HG02981 (cell line): ENCODE data around the gene ANTXR1.

Experiments
- ATAC-seq: cut with Tn5 transposase; IDR thresholded peaks from one replicate; pipeline ENCODE4 v1.9.1; 2021; ENCODE audit warnings: mild to moderate bottlenecking, moderate library complexity; ENCODE audit not compliant: unreplicated experiment

ANTXR1 gene

DNA sequence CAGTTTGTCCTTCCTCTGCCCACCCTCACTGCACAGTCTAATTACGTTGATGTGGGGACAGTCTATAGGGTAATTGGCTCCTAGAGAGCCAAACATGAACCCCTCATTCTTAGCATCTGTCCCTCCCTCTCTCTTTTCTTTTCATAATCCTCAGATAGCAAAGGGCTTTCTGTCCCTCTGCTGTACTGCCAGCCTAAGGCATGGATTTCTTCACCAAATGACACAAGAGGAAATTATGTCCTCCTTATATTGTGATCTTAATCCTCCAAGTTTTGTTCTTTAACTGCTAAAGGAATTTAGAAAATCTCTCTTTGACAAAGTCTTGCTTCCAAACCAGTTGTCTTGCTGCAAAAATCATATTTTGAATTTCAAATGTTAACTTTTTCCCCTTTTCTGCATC is 18.5 kb downstream of the ANTXR1 start:
- no peak for ATAC-seq

DNA sequence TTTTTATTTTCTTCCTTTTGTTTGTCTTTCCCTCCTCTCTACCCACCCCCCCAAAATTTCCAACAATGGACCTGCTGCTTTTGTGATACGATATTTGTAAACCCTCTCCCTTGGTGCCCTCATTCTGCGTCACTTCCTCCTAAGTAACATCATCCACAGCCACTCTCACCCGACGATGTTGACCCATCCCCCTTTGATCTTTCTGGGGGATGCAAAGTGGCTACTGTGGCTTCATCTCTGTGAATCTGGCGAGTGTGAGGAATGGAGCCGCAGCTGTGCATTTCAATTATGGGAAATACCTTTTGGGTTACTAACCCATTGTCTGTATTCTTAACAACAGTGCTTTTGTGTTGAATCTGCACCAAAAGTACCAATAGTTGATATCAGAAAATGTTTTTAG is 19.4 kb downstream of the ANTXR1 start:
- ATAC-seq: no peak

DNA sequence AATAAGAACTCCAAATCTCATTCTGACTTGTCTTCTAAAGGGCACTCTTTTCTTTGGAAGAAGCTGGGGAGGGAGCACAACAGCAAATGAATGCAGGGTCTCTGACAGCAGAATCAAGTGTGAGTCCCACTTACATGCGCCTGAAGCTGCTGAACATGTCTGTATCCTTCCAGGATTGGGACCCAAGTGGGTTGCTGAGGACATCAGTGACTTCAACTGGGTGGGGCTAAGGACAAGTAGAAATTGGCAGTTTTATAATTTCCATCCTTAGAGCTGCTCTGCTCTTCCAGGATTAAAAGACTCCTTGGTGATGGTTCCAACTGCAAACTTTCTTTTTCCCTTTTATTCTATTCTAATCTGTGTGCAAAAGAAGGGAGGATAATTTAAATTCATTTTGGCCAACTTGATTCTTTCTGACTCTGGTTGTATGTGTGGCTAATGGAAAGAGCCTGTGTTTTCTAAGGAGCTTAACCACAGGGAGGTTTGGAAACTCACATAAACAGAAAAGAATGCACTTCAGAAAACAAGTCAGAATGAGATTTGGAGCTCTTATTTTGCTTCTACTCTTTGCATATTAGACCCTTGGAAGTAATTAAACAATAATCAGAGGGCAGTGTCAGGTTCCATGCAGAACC is 20.6 kb downstream of the ANTXR1 start:
- no peak for ATAC-seq

DNA sequence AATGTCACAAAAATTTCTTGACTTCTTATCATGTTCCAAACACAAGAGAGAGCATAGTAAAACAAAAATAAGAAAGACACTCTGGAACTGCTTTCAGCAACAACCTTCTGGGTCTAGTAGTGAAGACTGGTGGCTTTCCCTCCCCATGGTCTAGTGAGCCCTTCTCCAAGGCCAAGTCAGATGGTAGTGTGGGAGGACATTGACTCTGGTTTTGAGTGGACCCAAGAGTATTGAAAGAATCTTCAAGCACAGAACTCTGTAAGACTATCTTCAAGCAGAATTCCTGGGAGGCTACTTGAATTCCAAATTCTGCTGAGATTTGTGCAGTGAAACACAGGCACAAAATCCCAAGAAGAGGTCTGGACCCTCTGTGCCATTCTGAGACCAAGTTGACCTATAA is 21.1 kb downstream of the ANTXR1 start:
- ATAC-seq: no peak

DNA sequence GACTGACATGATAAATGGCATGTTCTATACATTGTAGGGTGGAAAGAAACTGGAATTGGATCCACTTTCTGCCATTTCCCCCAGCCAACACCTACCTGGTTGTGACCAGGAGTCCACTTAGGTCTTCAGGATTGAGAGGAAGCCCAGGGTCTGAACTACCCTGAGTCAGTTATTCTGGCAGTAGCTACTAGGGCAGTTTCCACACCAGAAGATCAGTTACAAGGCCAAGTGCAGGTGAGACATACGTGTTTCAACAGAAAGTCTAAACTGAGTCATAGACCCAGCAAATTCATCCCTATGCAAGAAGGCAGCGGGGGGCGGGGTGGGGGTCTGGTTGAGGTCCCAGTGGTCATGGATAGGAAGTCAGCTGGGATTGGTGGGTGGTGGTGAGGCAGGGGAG is 21.9 kb downstream of the ANTXR1 start:
- no peak for ATAC-seq

- ATAC-seq: no peak
Observed at GRCh38 chr2:69036926-69037325, 23.9 kb downstream of the ANTXR1 start.

GRCh38 chr2:69041214-69041613 is 28.2 kb downstream of the ANTXR1 start:
- ATAC-seq: no peak

GRCh38 chr2:69043736-69044400 is 30.9 kb downstream of the ANTXR1 start:
- ATAC-seq: no peak

DNA sequence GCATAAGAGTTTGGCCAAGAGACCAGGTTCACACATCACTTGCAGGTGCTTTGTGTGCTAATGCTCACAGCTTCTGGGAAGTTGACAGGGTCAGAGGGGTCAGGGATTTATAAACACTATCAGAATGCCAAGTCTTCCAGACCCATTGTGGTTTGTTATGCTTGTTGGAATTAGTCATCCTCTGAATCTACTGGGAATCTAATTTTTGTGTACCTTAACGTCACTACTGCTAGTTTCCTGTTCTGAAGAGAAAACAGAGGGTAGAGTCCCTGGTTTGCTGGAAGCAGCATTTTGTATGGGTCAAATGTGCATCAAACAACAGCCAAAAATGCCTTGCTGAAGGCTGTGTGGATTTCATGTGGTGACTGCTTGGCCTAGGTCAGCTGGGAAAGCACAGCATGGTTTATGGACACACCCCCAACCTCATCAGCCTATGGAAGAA is 33.3 kb downstream of the ANTXR1 start:
- ATAC-seq: no peak

- ATAC-seq: no peak
Observed at GRCh38 chr2:69047625-69048145, 34.7 kb downstream of the ANTXR1 start.

- no peak for ATAC-seq
Observed at GRCh38 chr2:69050802-69051201, 37.8 kb downstream of the ANTXR1 start.

- no peak for ATAC-seq
Observed at GRCh38 chr2:69053416-69053965, 40.5 kb downstream of the ANTXR1 start.

- peak; percentile 87 for ATAC-seq
Observed at GRCh38 chr2:69054431-69054830, 41.5 kb downstream of the ANTXR1 start.

DNA sequence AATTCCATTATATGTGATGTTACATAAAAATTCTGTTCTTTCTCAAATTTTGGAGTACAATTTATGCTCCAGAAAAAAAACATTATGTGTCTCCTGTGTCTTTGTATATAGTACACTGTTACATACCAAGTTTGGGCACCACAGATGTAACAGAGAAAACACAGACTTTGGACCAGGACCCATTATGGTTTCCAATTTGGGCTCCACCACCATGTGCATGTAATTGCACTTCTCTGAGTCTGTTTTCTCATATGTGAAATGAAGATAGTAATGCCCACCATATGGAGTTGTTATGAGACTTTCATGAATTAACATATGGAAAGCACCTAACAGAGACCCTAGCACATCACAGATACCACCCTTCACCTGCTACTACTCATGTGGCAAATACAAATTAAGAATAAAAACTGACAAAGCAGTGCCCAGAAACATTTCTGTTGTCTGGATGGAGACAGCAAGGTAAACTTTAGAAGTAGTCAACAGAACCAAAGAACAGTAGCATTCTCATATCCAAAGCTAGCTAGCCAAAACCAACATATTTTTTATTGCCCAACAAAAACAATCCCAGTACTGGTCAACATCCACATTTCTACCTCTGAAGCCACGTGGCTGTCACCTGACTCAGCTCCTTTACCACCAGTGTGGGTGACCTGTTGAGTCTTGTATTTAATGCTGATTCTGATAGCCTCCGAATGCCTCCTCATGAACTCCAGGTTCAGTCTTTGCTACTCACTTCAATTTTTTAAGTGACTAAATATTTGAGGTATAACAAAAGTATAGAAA is 42.9 kb downstream of the ANTXR1 start:
- ATAC-seq: no peak

DNA sequence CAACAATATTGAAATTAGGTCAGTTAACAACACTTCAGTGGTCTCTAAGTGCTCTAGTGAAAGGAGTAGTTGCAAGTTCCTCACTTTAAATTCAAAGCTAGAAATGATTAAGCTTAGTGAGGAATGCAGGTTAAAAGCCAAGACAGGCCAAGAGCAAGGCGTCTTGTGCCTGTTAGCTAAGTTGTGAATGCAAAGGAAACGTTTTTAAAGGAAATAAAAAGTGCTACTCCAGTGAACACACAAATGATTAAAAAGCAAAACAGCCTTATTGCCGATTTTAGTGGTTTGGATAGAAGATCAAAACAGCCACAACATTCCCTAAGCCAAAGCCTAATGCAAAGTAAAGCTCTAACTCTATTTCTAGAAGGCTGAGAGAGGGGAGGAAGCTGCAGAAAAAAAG is 44.7 kb downstream of the ANTXR1 start:
- no peak for ATAC-seq

DNA sequence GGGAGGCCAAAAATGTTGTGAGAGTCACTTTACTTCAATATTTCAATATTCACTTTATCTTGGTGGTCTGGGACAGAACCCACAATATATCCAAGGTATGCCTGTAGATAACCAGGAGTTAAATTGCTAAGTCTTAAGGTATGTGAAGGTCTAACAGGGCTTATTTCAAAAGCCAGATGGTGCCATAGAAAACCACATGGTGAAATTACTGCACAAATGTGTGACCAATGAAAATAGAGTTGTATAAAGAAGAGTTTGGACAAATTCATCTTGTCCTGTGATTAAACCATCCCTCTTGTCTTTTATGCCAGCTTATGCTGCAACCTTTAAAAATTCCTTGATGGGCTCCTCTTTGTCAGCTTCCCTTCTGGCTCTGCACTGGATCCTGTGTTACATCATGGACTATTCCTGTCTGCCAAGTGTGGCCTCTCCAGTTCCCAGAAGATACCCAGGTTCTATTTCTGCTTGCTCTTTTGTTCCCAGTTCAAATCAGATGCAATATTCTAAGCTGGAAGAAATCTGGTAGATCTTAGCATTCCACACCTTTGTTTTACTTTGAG is 46.8 kb downstream of the ANTXR1 start:
- ATAC-seq: no peak

- ATAC-seq: no peak
Observed at GRCh38 chr2:69060938-69061501, 48.0 kb downstream of the ANTXR1 start.

DNA sequence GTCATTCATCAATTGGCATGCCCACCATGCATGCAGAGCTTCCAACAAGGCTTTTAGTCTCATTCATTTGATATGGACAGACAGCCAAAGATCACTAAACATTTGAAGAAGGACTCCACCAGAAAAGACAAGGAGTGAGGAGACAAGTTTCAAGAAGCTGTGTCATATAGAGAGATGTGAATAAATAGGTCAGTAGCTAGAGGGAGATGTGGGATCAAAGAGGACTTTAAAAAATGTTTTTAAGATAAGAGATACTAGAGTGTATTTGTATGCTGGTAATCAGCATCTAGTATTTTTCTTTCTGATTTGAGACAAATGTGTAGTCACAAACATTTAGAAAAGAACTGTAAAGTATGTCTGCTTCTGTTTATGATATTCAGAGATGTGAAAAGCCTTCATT is 48.5 kb downstream of the ANTXR1 start:
- ATAC-seq: no peak

DNA sequence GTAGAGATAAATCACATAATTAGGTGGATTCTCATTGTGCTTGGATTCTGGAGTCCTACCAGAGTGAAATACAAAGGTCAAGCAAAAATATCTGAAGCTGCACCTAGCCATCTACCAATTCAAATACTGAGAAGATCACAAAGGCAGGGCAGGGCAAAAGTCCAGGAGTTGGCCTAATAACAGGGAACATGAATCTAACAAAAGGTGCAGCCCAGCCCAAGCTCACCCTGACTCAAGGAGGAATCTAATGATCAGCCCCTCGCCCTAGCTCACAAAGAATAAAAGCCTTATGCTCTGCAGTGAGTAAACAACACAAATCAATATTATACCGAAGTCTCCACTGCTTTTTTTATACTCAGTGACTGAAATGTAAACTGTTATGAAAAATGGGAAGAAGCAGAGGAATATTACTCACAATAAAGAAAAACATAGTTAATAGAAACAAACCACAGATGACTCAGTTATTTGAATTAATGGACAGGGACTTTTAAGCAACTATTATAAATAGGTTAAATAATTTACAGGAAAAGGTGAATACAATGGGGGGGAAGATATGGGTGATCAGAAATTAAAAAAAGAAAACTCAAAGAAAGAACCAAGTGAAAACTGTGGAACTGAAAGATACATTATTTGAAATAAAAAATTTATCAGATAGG is 49.5 kb downstream of the ANTXR1 start:
- ATAC-seq: no peak

GRCh38 chr2:69065735-69066336 is 52.9 kb downstream of the ANTXR1 start:
- ATAC-seq: no peak
